Liver (tissue), 9 donors: Measurements from ENCODE around the gene ABHD10. TPM values are rescaled to one million over a fixed set of nuclear protein-coding genes. Genes with fewer than 3 reads are reported as not detected.

ENCODE experiments used
- DNase-seq: peaks from one replicate; pipeline ENCODE4 v3.0.0-alpha.2; 2017; ENCODE audit warnings: low spot score
- H3K27ac ChIP-seq, 2 donors: one replicate each; pipeline ENCODE4 v1.7.0; 2013; ENCODE audit warnings: inconsistent platforms in 2 of 2, low read length in 2 of 2, control low read depth in 1 of 2, low read depth in 1 of 2, mild to moderate bottlenecking in 1 of 2
- H3K27me3 ChIP-seq, 4 donors: one replicate each; pipeline versions ENCODE4 v1.6.1 to v1.7.0; 2013; ENCODE audit warnings: low read length in 3 of 4, inconsistent platforms in 1 of 4, mild to moderate bottlenecking in 1 of 4, moderate library complexity in 1 of 4; ENCODE audit not compliant: control insufficient read depth in 4 of 4, insufficient read depth in 4 of 4
- H3K36me3 ChIP-seq, 4 donors: one replicate each; pipeline versions ENCODE4 v1.6.1 to v1.7.0; 2013; ENCODE audit warnings: low read length in 3 of 4, mild to moderate bottlenecking in 3 of 4, low read depth in 1 of 4, moderate library complexity in 1 of 4; ENCODE audit not compliant: control insufficient read depth in 4 of 4, insufficient read depth in 3 of 4
- H3K4me1 ChIP-seq, 4 donors: one replicate each; pipeline versions ENCODE4 v1.6.1 to v1.7.0; 2013; ENCODE audit warnings: low read length in 3 of 4, mild to moderate bottlenecking in 3 of 4, moderate library complexity in 1 of 4; ENCODE audit not compliant: control insufficient read depth in 4 of 4, insufficient read depth in 4 of 4
- H3K4me3 ChIP-seq, 3 donors: one replicate each; pipeline versions ENCODE4 v1.6.1 to v1.7.0; 2013; ENCODE audit warnings: low read length in 3 of 3, control low read depth in 1 of 3, low read depth in 1 of 3, mild to moderate bottlenecking in 1 of 3
- H3K9ac ChIP-seq, 2 donors: one replicate each; pipeline ENCODE4 v1.7.0; 2013; ENCODE audit warnings: low read length in 2 of 2, mild to moderate bottlenecking in 2 of 2, moderate library complexity in 2 of 2, control low read depth in 1 of 2, low read depth in 1 of 2
- H3K9me3 ChIP-seq, 4 donors: one replicate each; pipeline versions ENCODE4 v1.6.1 to v1.7.0; 2013; ENCODE audit warnings: low read length in 3 of 4; ENCODE audit not compliant: control insufficient read depth in 4 of 4
- FOXA1 ChIP-seq: IDR thresholded peaks from 2 replicates; pipeline ENCODE4 v1.6.1; 2016; ENCODE audit warnings: antibody characterized with exemption
- GABPA ChIP-seq, 2 donors: IDR thresholded peaks in 1 of 2; conservative IDR thresholded peaks in 1 of 2; 2 replicates each; pipeline ENCODE4 v1.6.1; 2016; ENCODE audit warnings: antibody characterized with exemption in 2 of 2, mild to moderate bottlenecking in 1 of 2, moderate library complexity in 1 of 2
- HNF4A ChIP-seq, 2 donors: conservative IDR thresholded peaks; 2 replicates each; pipeline ENCODE4 v1.6.1; 2016; ENCODE audit warnings: antibody characterized with exemption in 2 of 2, mild to moderate bottlenecking in 2 of 2
- JUND ChIP-seq, 2 donors: IDR thresholded peaks; 2 replicates each; pipeline ENCODE4 v1.6.1; 2016; ENCODE audit warnings: antibody characterized with exemption in 2 of 2
- RXRA ChIP-seq, 2 donors: IDR thresholded peaks; 2 replicates each; pipeline ENCODE4 v1.6.1; 2017 to 2018; ENCODE audit warnings: antibody characterized with exemption in 2 of 2, mild to moderate bottlenecking in 1 of 2
- SP1 ChIP-seq: IDR thresholded peaks from 2 replicates; pipeline ENCODE4 v1.6.1; 2018; ENCODE audit warnings: antibody characterized with exemption, mild to moderate bottlenecking
- YY1 ChIP-seq: IDR thresholded peaks from 2 replicates; pipeline ENCODE4 v1.6.1; 2016; ENCODE audit warnings: antibody characterized with exemption, mild to moderate bottlenecking
- WGBS: extraction: QIAGEN DNeasy Blood & Tissue Kit; methylation state at CpG from one replicate; pipeline ENCODE4 v1.1.7; 2013; 5-methylcytosine and 5-hydroxymethylcytosine counted together
- polyA plus RNA-seq, 2 donors: library from polyadenylated mRNA; stranded (reverse) in 1 of 2; unstranded in 1 of 2; fragments of 200-250 nt in 1 of 2; fragments of >200 nt in 1 of 2; fragmentation: Nextera tagmentation in 1 of 2; extraction: Ambion mirVana in 1 of 2; gene quantifications; one replicate each; pipeline versions ENCODE4 v1.2.1 to v1.2.3, GENCODE V29; 2013 to 2015
- total RNA-seq, 2 donors: library from RNA; depleted of rRNA; stranded (reverse); fragments of >200 nt; gene quantifications; one replicate each; pipeline ENCODE4 v1.2.3, GENCODE V29; 2014
- TF ChIP-seq, protein P1 (sequence below): IDR thresholded peaks from 2 replicates; pipeline ENCODE4 v1.6.1; 2016; ENCODE audit warnings: antibody characterized with exemption, mild to moderate bottlenecking
- TF ChIP-seq, protein P2 (sequence below): IDR thresholded peaks from 2 replicates; pipeline ENCODE4 v1.6.1; 2016; ENCODE audit warnings: antibody characterized with exemption
- TF ChIP-seq, protein P3 (sequence below): IDR thresholded peaks from 2 replicates; pipeline ENCODE4 v1.6.1; 2016; ENCODE audit warnings: antibody characterized with exemption
- TF ChIP-seq, protein P4 (sequence below): fragments of 150-350 bp; IDR thresholded peaks from 2 replicates; pipeline ENCODE4 v1.5.1; 2017; ENCODE audit warnings: improper control_type of control experiment, low read depth, low read length; ENCODE audit not compliant: missing input control
- donor health status: healthy.
- donor health status: healthy.
- donor health status: healthy.
- donor health status: healthy.
- donor health status: healthy.

ABHD10 gene
- total and polyA plus RNA-seq, 4 donors = 15.1 to 22.1 (median 18.9) TPM

DNA sequence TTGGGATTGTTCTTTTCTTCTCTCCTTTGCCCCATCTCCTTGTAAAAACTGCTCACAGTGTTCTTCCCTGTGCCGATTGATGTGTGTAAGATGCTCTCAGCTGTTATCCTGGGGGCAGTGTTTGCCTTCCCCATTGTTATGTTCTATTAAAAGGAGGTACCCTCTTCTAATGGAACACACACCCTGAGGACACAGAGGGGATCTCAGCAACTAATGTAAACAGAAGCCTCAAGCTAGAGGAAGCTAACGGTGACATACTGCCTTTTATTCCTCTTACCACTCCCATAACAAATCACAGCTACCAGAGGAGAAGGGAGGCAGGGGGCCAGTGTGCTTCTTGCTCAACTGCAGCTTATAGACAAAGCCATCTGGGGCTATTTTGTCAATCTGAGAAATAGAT, 22.1 kb downstream of the ABHD10 start (continued):
- TF ChIP-seq, protein P1, sequence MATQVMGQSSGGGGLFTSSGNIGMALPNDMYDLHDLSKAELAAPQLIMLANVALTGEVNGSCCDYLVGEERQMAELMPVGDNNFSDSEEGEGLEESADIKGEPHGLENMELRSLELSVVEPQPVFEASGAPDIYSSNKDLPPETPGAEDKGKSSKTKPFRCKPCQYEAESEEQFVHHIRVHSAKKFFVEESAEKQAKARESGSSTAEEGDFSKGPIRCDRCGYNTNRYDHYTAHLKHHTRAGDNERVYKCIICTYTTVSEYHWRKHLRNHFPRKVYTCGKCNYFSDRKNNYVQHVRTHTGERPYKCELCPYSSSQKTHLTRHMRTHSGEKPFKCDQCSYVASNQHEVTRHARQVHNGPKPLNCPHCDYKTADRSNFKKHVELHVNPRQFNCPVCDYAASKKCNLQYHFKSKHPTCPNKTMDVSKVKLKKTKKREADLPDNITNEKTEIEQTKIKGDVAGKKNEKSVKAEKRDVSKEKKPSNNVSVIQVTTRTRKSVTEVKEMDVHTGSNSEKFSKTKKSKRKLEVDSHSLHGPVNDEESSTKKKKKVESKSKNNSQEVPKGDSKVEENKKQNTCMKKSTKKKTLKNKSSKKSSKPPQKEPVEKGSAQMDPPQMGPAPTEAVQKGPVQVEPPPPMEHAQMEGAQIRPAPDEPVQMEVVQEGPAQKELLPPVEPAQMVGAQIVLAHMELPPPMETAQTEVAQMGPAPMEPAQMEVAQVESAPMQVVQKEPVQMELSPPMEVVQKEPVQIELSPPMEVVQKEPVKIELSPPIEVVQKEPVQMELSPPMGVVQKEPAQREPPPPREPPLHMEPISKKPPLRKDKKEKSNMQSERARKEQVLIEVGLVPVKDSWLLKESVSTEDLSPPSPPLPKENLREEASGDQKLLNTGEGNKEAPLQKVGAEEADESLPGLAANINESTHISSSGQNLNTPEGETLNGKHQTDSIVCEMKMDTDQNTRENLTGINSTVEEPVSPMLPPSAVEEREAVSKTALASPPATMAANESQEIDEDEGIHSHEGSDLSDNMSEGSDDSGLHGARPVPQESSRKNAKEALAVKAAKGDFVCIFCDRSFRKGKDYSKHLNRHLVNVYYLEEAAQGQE = no peak
- TF ChIP-seq, protein P2, sequence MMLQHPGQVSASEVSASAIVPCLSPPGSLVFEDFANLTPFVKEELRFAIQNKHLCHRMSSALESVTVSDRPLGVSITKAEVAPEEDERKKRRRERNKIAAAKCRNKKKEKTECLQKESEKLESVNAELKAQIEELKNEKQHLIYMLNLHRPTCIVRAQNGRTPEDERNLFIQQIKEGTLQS = no peak

DNA sequence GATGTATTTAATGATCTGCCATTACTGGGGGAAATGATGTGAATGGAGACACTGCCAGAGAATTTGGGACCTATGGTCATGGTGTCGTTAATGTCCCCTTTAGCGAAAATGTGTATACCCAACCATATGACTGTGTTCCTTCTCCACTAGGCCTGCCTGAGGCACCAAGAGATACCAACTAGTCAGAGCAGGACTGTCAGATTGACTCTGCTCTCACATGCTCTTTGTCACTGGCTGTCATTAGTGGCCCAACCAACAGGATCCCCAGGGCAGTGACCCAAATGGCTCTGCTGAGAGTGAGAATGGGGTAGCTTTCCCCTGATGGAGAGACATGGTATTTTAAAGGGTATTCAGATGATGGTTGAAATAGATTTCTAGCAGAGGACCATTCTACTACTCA, 22.7 kb downstream of the ABHD10 start:
- H3K9me3 ChIP-seq = no peaks in the 10 kb centered on the region
- TF ChIP-seq HNF4A (conservative IDR thresholded peaks at IDR 0.05) = no peak
- TF ChIP-seq RXRA (IDR thresholded peaks at IDR 0.05) = no peak
- no peak for TF ChIP-seq JUND (IDR thresholded peaks at IDR 0.05)
- TF ChIP-seq, protein P3, sequence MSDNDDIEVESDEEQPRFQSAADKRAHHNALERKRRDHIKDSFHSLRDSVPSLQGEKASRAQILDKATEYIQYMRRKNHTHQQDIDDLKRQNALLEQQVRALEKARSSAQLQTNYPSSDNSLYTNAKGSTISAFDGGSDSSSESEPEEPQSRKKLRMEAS = no peak
- TF ChIP-seq FOXA1 = no peak
- TF ChIP-seq, protein P4, sequence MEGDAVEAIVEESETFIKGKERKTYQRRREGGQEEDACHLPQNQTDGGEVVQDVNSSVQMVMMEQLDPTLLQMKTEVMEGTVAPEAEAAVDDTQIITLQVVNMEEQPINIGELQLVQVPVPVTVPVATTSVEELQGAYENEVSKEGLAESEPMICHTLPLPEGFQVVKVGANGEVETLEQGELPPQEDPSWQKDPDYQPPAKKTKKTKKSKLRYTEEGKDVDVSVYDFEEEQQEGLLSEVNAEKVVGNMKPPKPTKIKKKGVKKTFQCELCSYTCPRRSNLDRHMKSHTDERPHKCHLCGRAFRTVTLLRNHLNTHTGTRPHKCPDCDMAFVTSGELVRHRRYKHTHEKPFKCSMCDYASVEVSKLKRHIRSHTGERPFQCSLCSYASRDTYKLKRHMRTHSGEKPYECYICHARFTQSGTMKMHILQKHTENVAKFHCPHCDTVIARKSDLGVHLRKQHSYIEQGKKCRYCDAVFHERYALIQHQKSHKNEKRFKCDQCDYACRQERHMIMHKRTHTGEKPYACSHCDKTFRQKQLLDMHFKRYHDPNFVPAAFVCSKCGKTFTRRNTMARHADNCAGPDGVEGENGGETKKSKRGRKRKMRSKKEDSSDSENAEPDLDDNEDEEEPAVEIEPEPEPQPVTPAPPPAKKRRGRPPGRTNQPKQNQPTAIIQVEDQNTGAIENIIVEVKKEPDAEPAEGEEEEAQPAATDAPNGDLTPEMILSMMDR = no peak
- TF ChIP-seq GABPA (IDR thresholded peaks at IDR 0.05 in 1 of 2, conservative IDR thresholded peaks at IDR 0.05 in 1 of 2) = no peak
- no peak for TF ChIP-seq YY1
- TF ChIP-seq, protein P2 = no peak
- TF ChIP-seq SP1 = no peak
- TF ChIP-seq, protein P1 = no peak
- no peak overlapping the region for H3K27ac ChIP-seq
- peaks cover 0 to 3% (median 0%) of the 10 kb centered on the region in 4 donors for H3K27me3 ChIP-seq
- H3K36me3 ChIP-seq = no peaks in the 10 kb centered on the region
- no peak overlapping the region for H3K9ac ChIP-seq
- H3K4me3 ChIP-seq = no peak overlapping the region
- H3K4me1 ChIP-seq = peaks cover 0 to 12% (median 7%) of the 10 kb centered on the region in 4 donors
- no peak for DNase-seq
- WGBS = 98% methylated on average over 2 of the region's 2 CpGs
